Germinal center (tissue), 1 donor: ENCODE data around the gene PPP6R1.
A peak's percentile ranks its signal among the peaks of the same experiment; 100 is the strongest.

Experiments used
- DNase-seq: peaks from one replicate; pipeline ENCODE4 v3.0.0; 2012; ENCODE audit warnings: mixed read lengths, low spot score

PPP6R1 gene

GRCh38 chr19:55257461-55258420 lies 1.1 kb downstream of the PPP6R1 start:
- peak; percentile 46 for DNase-seq

GRCh38 chr19:55256562-55257460 lies 2.0 kb downstream of the PPP6R1 start:
- no peak for DNase-seq

- peak; percentile 53 for DNase-seq
Measured at GRCh38 chr19:55255618-55256423, 3.0 kb downstream of the PPP6R1 start.

- no peak for DNase-seq
Measured at GRCh38 chr19:55254625-55254977, 4.2 kb downstream of the PPP6R1 start.

GRCh38 chr19:55253842-55254624 lies 4.8 kb downstream of the PPP6R1 start:
- peak; percentile 84 for DNase-seq

GRCh38 chr19:55252760-55253663 lies 5.8 kb downstream of the PPP6R1 start:
- DNase-seq: peak; percentile 29

- peak; percentile 51 for DNase-seq
Measured at GRCh38 chr19:55251341-55252081, 7.3 kb downstream of the PPP6R1 start.

GRCh38 chr19:55250262-55251036 lies 8.4 kb downstream of the PPP6R1 start:
- DNase-seq: no peak

- DNase-seq: no peak
Measured at GRCh38 chr19:55249841-55250240, 9.0 kb downstream of the PPP6R1 start.

- no peak for DNase-seq
Measured at GRCh38 chr19:55248704-55249103, 10.1 kb downstream of the PPP6R1 start.

GRCh38 chr19:55248166-55248675 lies 10.6 kb downstream of the PPP6R1 start:
- DNase-seq: no peak

- DNase-seq: no peak
Measured at GRCh38 chr19:55247621-55248099, 11.2 kb downstream of the PPP6R1 start.

- DNase-seq: no peak
Measured at GRCh38 chr19:55246462-55247451, 12.1 kb downstream of the PPP6R1 start.

GRCh38 chr19:55245236-55245904 lies 13.4 kb downstream of the PPP6R1 start:
- no peak for DNase-seq

- DNase-seq: no peak
Measured at GRCh38 chr19:55244004-55244680, 14.7 kb downstream of the PPP6R1 start.

GRCh38 chr19:55242517-55242916 lies 16.3 kb downstream of the PPP6R1 start:
- no peak for DNase-seq
